ENCODE results near the gene LRFN3. TPM values are rescaled to one million over a fixed set of nuclear protein-coding genes. Genes with fewer than 3 reads are reported as not detected.
"Not testable (repeated sequence)": the region's sequence is repeated elsewhere in the genome, so short reads cannot be mapped to it uniquely, and the experiment has no call there.

The LRFN3 gene
- total RNA-seq, result 10 to 100 TPM; 14.1 to 15.3 (median 14.4) TPM

- no peaks in the 10 kb centered on the region for H3K27me3 Mint-ChIP-seq (ENCODE audit: low read depth)
- peaks cover 34% of the 10 kb centered on the region for H3K4me1 Mint-ChIP-seq (ENCODE audit: low read depth)
- peak; percentile 30 for ATAC-seq
- H3K36me3 Mint-ChIP-seq (ENCODE audit: insufficient read depth), result peaks cover 6% of the 10 kb centered on the region
- no peaks in the 10 kb centered on the region for H3K9me3 Mint-ChIP-seq
- DNase-seq, result peak; percentile 49
- H3K4me3 Mint-ChIP-seq, result peak within 1 kb of the TSS; percentile 89
Measured at GRCh38 chr19:35935911-35936737, at the start of gene LRFN3. Gene LRFN3 (plus strand): TSS chr19:35936374. CDS start chr19:35939426, 3,052 bp downstream.

GRCh38 chr19:35887197-35887596 is 49.0 kb upstream of the LRFN3 start:
- Mint-ChIP-seq H3K4me1 (ENCODE audit: low read depth) (peaks cover 4% of the 10 kb centered on the region), H3K4me3 (no peak overlapping the region), H3K36me3 (ENCODE audit: insufficient read depth) (peaks cover 23% of the 10 kb centered on the region), H3K9me3 (no peaks in the 10 kb centered on the region), H3K27me3 (ENCODE audit: low read depth) (no peaks in the 10 kb centered on the region)
- ATAC-seq, result no peak
- no peak for DNase-seq

GRCh38 chr19:35888398-35888797 is 47.8 kb upstream of the LRFN3 start:
- Mint-ChIP-seq H3K4me3 (no peak overlapping the region), H3K36me3 (ENCODE audit: insufficient read depth) (peaks cover 32% of the 10 kb centered on the region), H3K27me3 (ENCODE audit: low read depth) (no peaks in the 10 kb centered on the region), H3K4me1 (ENCODE audit: low read depth) (peaks cover 4% of the 10 kb centered on the region), H3K9me3 (no peaks in the 10 kb centered on the region)
- DNase-seq (no peak), ATAC-seq (no peak)

- Mint-ChIP-seq H3K36me3 (ENCODE audit: insufficient read depth) (peaks cover 32% of the 10 kb centered on the region), H3K27me3 (ENCODE audit: low read depth) (no peaks in the 10 kb centered on the region), H3K4me1 (ENCODE audit: low read depth) (peaks cover 4% of the 10 kb centered on the region), H3K4me3 (no peak overlapping the region), H3K9me3 (no peaks in the 10 kb centered on the region)
- ATAC-seq (no peak), DNase-seq (no peak)
Measured at GRCh38 chr19:35889370-35890112, 46.6 kb upstream of the LRFN3 start.

- ATAC-seq (no peak), DNase-seq (peak; percentile 27)
- no peaks in the 10 kb centered on the region for H3K9me3 Mint-ChIP-seq
- H3K27me3 Mint-ChIP-seq (ENCODE audit: low read depth), result no peaks in the 10 kb centered on the region
- H3K36me3 Mint-ChIP-seq (ENCODE audit: insufficient read depth), result peaks cover 32% of the 10 kb centered on the region
- H3K4me1 Mint-ChIP-seq (ENCODE audit: low read depth), result peaks cover 7% of the 10 kb centered on the region
- H3K4me3 Mint-ChIP-seq, result no peak overlapping the region
Measured at GRCh38 chr19:35890113-35890650, 46.0 kb upstream of the LRFN3 start.

GRCh38 chr19:35891819-35892218 is 44.4 kb upstream of the LRFN3 start:
- H3K4me1 Mint-ChIP-seq (ENCODE audit: low read depth), result peaks cover 17% of the 10 kb centered on the region
- H3K4me3 Mint-ChIP-seq, H3K9me3 Mint-ChIP-seq: not testable (repeated sequence)

GRCh38 chr19:35894342-35894741 is 41.8 kb upstream of the LRFN3 start:
- ATAC-seq, result no peak
- DNase-seq, result no peak
- H3K4me1 Mint-ChIP-seq (ENCODE audit: low read depth), result peaks cover 31% of the 10 kb centered on the region
- no peaks in the 10 kb centered on the region for H3K27me3 Mint-ChIP-seq (ENCODE audit: low read depth)
- no peak overlapping the region for H3K4me3 Mint-ChIP-seq
- peaks cover 32% of the 10 kb centered on the region for H3K36me3 Mint-ChIP-seq (ENCODE audit: insufficient read depth)
- no peaks in the 10 kb centered on the region for H3K9me3 Mint-ChIP-seq

More at GRCh38 chr19:35891819-35892218, 44.4 kb upstream of the LRFN3 start:
- H3K36me3 Mint-ChIP-seq (ENCODE audit: insufficient read depth), result peaks cover 36% of the 10 kb centered on the region
- not testable (repeated sequence) for DNase-seq; ATAC-seq; H3K27me3 Mint-ChIP-seq (ENCODE audit: low read depth)

- peak overlapping the region; percentile 94 for H3K4me3 Mint-ChIP-seq
- H3K27me3 Mint-ChIP-seq (ENCODE audit: low read depth), result no peaks in the 10 kb centered on the region
- peaks cover 35% of the 10 kb centered on the region for H3K4me1 Mint-ChIP-seq (ENCODE audit: low read depth)
- ATAC-seq, result no peak
- no peak for DNase-seq
- H3K9me3 Mint-ChIP-seq, result no peaks in the 10 kb centered on the region
- peaks cover 24% of the 10 kb centered on the region for H3K36me3 Mint-ChIP-seq (ENCODE audit: insufficient read depth)
Measured at GRCh38 chr19:35895911-35896642, 40.1 kb upstream of the LRFN3 start.

- H3K36me3 Mint-ChIP-seq (ENCODE audit: insufficient read depth), result peaks cover 23% of the 10 kb centered on the region
Measured at GRCh38 chr19:35896643-35897040, 39.5 kb upstream of the LRFN3 start.

GRCh38 chr19:35897706-35898451 is 38.3 kb upstream of the LRFN3 start:
- H3K4me1 Mint-ChIP-seq (ENCODE audit: low read depth), result peaks cover 52% of the 10 kb centered on the region
- peak overlapping the region; percentile 94 for H3K4me3 Mint-ChIP-seq
- DNase-seq, result no peak
- ATAC-seq, result no peak
- H3K27me3 Mint-ChIP-seq (ENCODE audit: low read depth), result no peaks in the 10 kb centered on the region
- H3K9me3 Mint-ChIP-seq, result no peaks in the 10 kb centered on the region
- peaks cover 18% of the 10 kb centered on the region for H3K36me3 Mint-ChIP-seq (ENCODE audit: insufficient read depth)

More at GRCh38 chr19:35896643-35897040, 39.5 kb upstream of the LRFN3 start:
- peaks cover 40% of the 10 kb centered on the region for H3K4me1 Mint-ChIP-seq (ENCODE audit: low read depth)
- DNase-seq (no peak), ATAC-seq (no peak)
- no peaks in the 10 kb centered on the region for H3K27me3 Mint-ChIP-seq (ENCODE audit: low read depth)
- peak overlapping the region; percentile 94 for H3K4me3 Mint-ChIP-seq
- H3K9me3 Mint-ChIP-seq, result no peaks in the 10 kb centered on the region

- peaks cover 55% of the 10 kb centered on the region for H3K4me1 Mint-ChIP-seq (ENCODE audit: low read depth)
- DNase-seq (no peak), ATAC-seq (no peak)
- H3K4me3 Mint-ChIP-seq, result peak overlapping the region; percentile 94
- H3K27me3 Mint-ChIP-seq (ENCODE audit: low read depth), result no peaks in the 10 kb centered on the region
- H3K9me3 Mint-ChIP-seq, result no peaks in the 10 kb centered on the region
- peaks cover 14% of the 10 kb centered on the region for H3K36me3 Mint-ChIP-seq (ENCODE audit: insufficient read depth)
Measured at GRCh38 chr19:35898499-35898809, 37.7 kb upstream of the LRFN3 start.

GRCh38 chr19:35899547-35900214 is 36.5 kb upstream of the LRFN3 start:
- H3K9me3 Mint-ChIP-seq, result no peaks in the 10 kb centered on the region
- H3K36me3 Mint-ChIP-seq (ENCODE audit: insufficient read depth), result peaks cover 14% of the 10 kb centered on the region
- peaks cover 66% of the 10 kb centered on the region for H3K4me1 Mint-ChIP-seq (ENCODE audit: low read depth)
- peak overlapping the region; percentile 94 for H3K4me3 Mint-ChIP-seq
- ATAC-seq (peak; percentile 75 to 77), DNase-seq (peak; percentile 85)
- H3K27me3 Mint-ChIP-seq (ENCODE audit: low read depth), result no peaks in the 10 kb centered on the region

GRCh38 chr19:35901055-35901644 is 35.0 kb upstream of the LRFN3 start:
- H3K4me3 Mint-ChIP-seq, result peak overlapping the region; percentile 94
- ATAC-seq (no peak), DNase-seq (no peak)
- H3K27me3 Mint-ChIP-seq (ENCODE audit: low read depth), result no peaks in the 10 kb centered on the region
- peaks cover 8% of the 10 kb centered on the region for H3K36me3 Mint-ChIP-seq (ENCODE audit: insufficient read depth)
- no peaks in the 10 kb centered on the region for H3K9me3 Mint-ChIP-seq
- peaks cover 63% of the 10 kb centered on the region for H3K4me1 Mint-ChIP-seq (ENCODE audit: low read depth)

Data from activated T-cell treated with anti-CD3 and anti-CD28 coated beads, Interleukin-2, amount 50 U/mL, for 4 hours (primary cell).